ENCODE measurements around the gene PRSS21. TPM values are rescaled to one million over a fixed set of nuclear protein-coding genes. Genes with fewer than 3 reads are reported as not detected.

The PRSS21 gene
- total RNA-seq, 1 donor from 2014 or later = not detected

DNA sequence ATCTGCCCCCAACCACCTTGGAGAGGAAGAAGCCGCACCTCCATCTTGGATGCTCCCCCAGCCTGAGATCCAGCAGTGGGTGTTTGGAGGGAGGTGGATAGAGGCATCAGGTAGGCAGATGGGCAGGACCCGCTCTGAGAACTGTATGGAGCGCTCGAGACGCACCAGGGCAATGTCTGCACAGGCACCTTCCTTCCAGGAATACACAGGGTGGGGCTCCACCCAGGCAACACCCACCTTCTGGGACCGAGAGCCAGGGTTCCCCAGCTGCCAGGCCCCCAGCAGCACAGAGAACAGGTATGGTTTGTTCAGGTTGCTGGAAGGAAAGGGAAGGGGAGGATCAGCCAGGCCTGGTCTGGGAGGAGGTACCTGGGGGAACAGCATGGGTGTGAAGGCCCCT lies 38.5 kb downstream of the PRSS21 start:
- intact Hi-C loops (cut with micrococcal nuclease) = no loop called here
- ATAC-seq (no peak), DNase-seq (no peak)

DNA sequence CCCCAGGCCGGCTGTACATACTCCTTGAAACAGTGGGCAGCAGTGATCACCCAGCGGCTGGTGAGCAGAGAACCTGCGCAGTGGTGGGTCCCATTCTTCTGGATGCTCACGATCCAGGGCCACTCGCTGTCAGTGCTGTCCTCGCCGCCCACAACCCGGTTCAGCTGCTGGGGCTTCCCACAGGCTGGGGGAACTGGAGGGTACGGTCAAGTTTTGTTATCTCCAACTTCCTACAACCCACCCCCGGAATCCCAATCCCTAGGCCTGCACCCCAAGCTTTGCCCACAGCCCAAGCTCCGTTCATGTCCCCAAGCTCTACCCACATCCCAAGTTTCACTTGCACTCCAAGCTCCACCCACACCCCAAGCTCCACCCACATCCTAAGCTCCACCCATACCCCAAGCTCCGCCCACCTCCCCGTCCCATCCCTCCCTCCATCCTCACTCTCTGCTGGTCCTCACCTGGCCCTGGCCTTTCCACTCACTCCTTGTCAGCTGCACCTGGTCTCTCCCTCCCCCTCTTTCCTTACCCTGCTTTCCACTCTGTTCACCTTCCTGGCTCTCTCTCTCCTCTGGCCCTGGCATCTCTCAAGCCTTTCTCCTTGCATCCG lies 39.1 kb downstream of the PRSS21 start:
- intact Hi-C loops (cut with micrococcal nuclease) = no loop called here
- ATAC-seq (no peak), DNase-seq (no peak)

DNA sequence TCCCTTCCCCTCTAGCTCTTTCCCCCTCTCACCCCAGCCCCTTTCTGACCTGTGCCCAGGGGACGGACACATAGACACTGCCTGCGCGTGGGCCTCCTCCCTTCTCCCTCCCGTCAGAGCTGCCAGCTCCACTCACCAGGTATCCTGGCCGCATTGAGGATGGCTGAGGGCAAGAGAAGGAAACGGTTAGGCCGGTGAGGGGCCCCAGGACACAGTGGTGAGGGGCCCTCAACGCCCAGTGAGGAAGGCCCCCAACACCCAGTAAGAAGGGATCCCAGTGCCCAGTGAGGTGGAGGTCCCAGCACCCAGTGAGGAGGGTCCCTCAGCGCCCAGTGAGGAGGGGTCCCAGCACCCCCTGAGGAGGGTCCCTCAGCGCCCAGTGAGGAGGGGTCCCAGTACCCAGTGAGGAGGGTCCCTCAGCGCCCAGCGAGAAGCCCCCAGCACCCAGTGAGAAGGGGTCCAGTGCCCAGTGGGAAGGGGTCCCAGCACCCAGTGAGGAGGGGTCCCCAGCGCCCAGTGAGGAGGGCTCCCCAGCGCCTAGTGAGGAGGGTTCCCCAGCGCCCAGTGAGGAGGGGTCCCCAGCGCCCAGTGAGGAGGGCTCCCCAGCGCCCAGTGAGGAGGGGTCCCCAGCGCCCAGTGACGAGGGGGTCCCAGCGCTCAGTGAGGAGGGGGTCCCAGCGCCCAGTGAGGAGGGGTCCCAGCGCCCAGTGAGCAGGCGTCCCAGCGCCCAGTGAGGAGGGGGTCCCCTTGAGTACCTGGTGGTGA lies 39.8 kb downstream of the PRSS21 start:
- intact Hi-C loops (cut with micrococcal nuclease) = no loop called here
- DNase-seq (no peak), ATAC-seq (no peak)

DNA sequence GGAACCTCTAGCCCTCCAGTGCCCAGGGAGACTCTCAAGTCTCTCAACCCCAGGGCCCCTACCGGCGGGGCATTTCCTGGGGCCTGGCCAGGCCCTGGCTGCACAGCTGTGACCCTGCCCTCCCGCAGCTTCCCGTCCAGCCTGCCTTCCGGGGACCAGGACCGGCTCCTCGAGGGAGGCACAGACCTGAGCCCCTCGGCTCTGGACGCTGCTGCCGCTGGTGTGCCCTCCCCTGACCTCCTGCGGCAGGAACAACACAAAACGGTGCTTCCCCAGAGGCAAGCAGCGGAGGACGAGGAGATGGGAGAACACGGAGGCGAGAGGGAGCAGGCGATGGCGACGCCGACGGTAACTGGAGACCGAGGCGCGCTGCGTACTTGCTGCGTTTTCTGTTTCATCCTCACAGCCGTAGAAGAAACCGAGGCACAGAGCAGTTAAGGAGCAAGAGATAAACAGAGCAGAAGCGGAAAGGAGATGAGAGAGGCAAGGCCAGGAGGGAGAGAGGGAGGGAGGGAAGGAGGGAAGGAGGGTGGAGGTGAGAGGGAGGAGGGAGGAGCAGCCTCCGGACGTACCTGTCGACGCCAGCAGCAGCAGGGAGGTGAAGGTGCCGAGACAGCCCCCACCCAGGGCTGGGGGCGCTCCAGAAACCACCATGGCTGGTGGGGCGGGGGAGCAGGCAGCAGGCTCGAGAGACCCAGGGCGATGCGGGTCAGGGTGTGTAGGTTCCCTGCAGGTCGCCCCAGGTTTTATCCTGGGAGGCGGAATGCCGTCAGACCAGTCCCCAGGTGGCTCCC lies 40.6 kb downstream of the PRSS21 start, which contains the start of gene PRSS22:
TSS of gene PRSS22 (minus strand) at position 720 of the 794 bp plus-strand sequence. CDS start at position 654, 66 bp downstream.
- no peak for ATAC-seq
- intact Hi-C loops (cut with micrococcal nuclease) = no loop called here
- no peak for DNase-seq

DNA sequence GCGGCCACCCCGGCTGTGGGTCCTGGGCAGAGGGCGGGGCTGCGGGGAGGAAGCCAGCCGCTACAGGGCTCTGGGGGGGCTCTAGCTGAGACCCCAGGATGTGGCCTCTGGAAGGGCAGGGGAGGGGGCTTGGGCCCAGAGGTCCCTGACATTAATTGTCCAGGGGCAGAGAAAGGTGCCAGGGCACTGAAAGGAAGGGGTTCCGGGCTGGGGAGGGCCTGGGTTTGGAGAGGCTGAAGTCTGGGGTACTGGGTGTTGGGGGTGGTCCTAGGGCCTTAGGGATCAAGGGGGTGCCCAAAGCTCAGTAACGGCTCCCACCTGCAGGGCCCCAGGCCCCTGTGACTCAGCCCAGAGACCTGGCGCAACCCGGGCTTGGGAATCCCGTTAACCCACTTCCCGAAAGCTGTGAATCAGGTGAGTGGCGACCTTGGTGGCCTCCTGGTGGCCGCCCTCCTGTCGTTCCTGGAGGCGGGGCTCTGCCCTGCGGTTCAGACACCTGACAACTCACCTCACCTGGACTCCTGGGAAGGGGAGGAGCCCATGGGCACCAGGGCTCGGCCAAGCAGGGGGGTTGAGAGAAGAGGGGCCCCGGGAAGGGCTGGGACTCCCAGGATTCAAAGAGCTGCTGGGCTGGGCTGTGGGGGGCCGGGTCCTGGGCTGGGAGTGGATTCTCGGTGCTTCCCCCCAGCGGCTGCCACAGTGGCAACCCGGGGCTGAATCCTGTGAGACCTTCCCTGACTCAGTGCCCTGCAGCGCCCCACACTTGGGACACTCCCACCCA lies 41.4 kb downstream of the PRSS21 start:
- ATAC-seq = no peak
- intact Hi-C loops (cut with micrococcal nuclease) = no loop called here
- no peak for DNase-seq

DNA sequence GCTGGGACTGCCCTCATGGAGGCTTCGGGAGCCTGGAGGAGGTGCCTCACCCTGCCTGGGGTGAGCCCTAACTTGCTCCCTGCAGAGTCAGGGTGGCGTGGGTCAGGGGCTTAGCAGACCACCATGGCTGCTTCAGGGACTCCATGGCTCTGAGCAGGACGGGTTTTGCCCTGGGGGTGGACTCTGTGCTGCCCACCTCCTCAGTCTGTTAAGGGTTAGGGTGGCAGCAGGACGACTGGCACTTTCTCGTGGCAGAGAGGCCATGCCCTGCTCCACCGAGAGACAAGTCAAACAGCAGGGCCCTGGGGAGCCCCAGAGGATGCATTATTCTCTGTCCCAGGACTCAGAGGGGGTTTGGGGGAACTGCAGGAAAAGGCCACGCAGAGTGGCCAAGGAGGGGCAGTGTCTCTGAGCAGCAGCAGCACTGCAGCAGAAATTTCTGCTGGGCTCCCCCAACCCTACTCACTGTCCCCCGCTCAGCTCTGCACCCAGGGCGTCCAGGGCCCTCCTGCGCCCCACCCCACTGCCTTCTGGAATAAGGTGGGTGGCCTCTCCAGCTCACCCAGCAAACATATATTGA lies 42.7 kb downstream of the PRSS21 start:
- intact Hi-C loops (cut with micrococcal nuclease) = no loop called here
- no peak for ATAC-seq
- DNase-seq = no peak

DNA sequence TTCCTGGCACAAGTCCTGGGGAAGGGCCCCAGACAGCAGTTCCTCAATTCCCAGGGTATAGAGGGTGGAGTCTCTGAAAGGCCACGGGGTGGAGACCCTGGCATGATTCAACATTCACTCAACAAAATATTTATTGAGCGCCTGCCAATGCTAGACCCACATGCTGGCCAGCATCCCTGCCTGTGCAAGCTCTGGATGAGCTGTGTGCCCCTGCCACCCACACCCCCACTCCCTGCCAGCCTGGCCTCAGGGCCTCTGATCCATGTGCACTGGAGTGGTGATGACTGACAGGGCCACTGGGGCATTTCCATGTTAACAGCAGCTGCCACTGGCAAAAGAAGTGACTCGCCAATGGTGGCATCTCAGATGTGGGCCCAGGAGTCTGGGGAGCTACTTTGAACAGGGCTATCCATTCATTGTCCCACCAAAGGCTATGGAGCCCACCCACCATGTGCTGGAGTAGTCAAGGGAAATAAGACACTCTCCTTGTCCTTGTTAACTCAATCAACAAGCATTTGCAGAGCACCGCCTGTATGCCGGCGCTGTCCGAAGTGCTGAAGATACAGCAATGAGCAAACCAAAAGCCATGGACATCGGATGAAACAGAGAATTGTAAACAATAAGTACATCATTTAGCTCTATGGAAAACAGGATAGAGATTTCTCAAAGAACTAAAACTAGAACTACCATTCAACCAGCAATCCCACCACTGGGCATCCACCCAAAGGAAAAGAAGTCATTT lies 44.0 kb downstream of the PRSS21 start:
- ATAC-seq (no peak), DNase-seq (no peak)
- intact Hi-C loops (cut with micrococcal nuclease) = no loop called here

DNA sequence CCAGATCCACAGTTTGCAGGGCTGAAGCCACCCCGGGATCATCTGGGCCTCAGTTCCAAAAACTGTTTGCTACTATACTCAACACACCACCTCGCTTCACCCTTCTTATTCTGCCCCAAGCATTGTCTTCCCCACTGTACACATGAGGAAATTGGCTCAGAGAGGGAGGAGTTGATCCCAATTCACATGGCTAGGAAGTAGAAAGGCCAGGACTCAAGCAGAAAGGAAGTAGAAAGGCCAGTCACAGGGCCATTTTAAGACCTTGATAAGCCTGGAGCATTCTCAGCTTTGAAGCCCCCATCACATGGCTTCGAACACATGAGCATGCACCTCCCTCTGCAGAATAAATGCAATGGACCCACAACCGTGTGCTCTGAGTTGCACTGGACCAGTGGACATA lies 48.6 kb downstream of the PRSS21 start:
- intact Hi-C loops (cut with micrococcal nuclease) = no loop called here

DNA sequence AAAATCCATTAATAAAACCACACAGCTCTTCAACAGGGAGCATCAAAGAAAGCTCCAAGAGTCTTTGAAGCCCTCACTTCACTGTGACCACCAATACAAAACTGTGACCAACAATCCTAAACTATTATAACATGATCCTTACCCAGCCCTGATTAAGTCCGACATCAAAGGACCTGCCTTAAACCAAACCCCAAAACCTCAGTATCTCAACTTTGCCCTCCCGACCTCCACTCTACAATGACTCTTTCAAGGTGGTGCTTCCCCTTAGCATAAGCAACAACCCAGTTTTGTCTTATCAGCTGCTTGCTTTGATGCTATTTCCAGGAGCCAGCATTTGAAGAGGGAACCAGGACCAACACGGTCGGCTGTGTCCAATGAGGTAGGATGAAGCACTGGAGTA lies 49.4 kb downstream of the PRSS21 start:
- intact Hi-C loops (cut with micrococcal nuclease) = no loop called here
- no peak for DNase-seq
- ATAC-seq = no peak

More for the DNA sequence above, 48.6 kb downstream of the PRSS21 start:
- DNase-seq (no peak), ATAC-seq (no peak)

DNA sequence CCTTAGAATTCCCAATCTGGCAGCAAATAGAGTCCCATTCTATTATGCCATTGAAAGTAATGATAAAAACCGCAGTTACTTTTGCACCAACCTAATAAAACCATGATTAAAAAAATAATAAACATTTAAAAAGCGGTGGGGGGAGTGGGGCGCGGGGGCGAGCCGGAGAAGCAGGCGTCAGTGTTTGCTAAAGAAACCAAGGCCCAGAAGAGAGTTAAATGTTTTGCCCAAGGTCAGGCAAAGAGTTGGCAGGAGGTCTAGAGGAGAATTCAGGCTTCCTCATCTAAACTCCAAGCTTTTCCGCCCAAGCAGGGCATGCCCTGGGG lies 50.6 kb downstream of the PRSS21 start:
- no peak for ATAC-seq
- intact Hi-C loops (cut with micrococcal nuclease) = no loop called here
- DNase-seq = no peak

DNA sequence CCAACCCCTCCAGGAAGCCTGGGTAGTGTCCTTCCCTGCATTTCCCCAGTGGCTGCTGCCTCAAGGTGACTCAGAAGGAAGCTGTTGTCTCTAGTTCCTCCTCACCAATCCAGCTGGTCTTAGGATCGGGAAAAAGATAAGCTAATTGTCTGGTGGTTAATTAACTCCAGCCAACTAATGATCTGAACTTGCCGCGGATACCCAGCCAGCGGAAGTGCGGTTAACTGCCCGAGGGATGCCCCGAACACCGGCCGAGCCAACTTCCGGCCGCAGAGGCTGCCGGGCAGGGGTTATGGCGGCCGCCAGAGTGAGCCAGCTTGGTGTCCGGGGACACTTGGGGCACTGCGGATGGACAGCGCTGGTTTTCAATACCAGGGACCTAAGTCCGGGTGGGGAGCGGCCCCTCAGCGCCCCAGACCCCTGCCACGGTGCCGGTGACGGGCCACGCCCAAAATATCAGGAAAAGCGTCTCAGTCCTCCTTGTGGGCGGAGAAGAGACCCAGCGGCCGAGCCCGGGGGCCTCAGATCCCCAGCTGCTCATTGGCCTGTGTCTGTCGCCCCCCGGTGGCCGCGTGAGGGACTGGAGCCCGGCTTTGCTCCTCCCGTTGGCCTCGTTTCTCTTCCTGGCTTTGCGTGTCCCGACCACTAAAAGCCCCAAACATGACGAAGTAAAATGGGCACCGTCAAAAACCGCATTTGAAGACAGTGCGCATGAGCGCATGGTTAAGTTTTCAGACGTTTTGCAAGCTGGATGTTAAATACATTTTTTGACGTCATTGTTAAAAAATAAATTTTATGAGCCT lies 51.2 kb downstream of the PRSS21 start:
- intact Hi-C loops (cut with micrococcal nuclease) = no loop called here
- ATAC-seq = peak; percentile 99

More for the DNA sequence above, 51.2 kb downstream of the PRSS21 start:
- DNase-seq = peak; percentile 97

Other genes starting within 250 kb of the PRSS21 start
- 10.4 TPM for gene KCTD5, start 134.7 kb upstream of the PRSS21 start, total RNA-seq
- gene PRSS27, start 97.0 kb upstream of the PRSS21 start, total RNA-seq = 0.12 TPM
- 292 TPM for gene SRRM2, start 64.6 kb upstream of the PRSS21 start, total RNA-seq
- gene ELOB, start 40.0 kb upstream of the PRSS21 start, total RNA-seq = 325 TPM
- gene PRSS33, start 29.7 kb upstream of the PRSS21 start, total RNA-seq = not detected
- not detected for gene PRSS41, start 18.8 kb upstream of the PRSS21 start, total RNA-seq
- gene ZG16B, start 13.1 kb downstream of the PRSS21 start, total RNA-seq = 0.37 TPM
- gene PRSS22, start 40.9 kb downstream of the PRSS21 start, total RNA-seq = not detected
- 28.6 TPM for gene FLYWCH2, start 66.0 kb downstream of the PRSS21 start, total RNA-seq
- gene FLYWCH1, start 94.7 kb downstream of the PRSS21 start, total RNA-seq = 36.1 TPM
- not detected for gene KREMEN2, start 147.0 kb downstream of the PRSS21 start, total RNA-seq
- gene PAQR4, start 152.1 kb downstream of the PRSS21 start, total RNA-seq = 7.9 TPM
- gene PKMYT1, start 163.2 kb downstream of the PRSS21 start, total RNA-seq = 0.55 TPM
- gene CLDN9, start 195.7 kb downstream of the PRSS21 start, total RNA-seq = 1.2 TPM
- not detected for gene CLDN6, start 200.9 kb downstream of the PRSS21 start, total RNA-seq
- gene TNFRSF12A, start 203.1 kb downstream of the PRSS21 start, total RNA-seq = 17.7 TPM
- gene HCFC1R1, start 206.7 kb downstream of the PRSS21 start, total RNA-seq = 61.1 TPM
- 11.3 TPM for gene THOC6, start 206.8 kb downstream of the PRSS21 start, total RNA-seq
- gene BICDL2, start 219.7 kb downstream of the PRSS21 start, total RNA-seq = not detected
- gene MMP25, start 229.3 kb downstream of the PRSS21 start, total RNA-seq = 2.8 TPM
- 46.0 TPM for gene IL32, start 248.4 kb downstream of the PRSS21 start, total RNA-seq